Vagina (tissue), 2 donors: Measurements from ENCODE around the gene ZNF708.

Experiments used
- CTCF ChIP-seq, 3 experiments: fragments of 450-650 bp in 2 of 3; fragments of 200-600 bp in 1 of 3; sonication (generic) in 1 of 3; IDR thresholded peaks; one replicate each; pipeline ENCODE4 v1.5.1; 2017 to 2019; ENCODE audit warnings: antibody characterized with exemption in 3 of 3, mild to moderate bottlenecking in 2 of 3, moderate library complexity in 2 of 3
- POLR2A ChIP-seq, 2 donors: fragments of 450-650 bp; IDR thresholded peaks; one replicate each; pipeline ENCODE4 v1.6.1; 2017; ENCODE audit warnings: antibody characterized with exemption in 2 of 2, mild to moderate bottlenecking in 2 of 2, moderate library complexity in 2 of 2

GRCh38 chr19:21260164-21260847 lies 68.9 kb downstream of the ZNF708 start:
- no peak for TF ChIP-seq CTCF (IDR thresholded peaks at IDR 0.05)
- no peak for TF ChIP-seq POLR2A (IDR thresholded peaks at IDR 0.05)
